CD4-positive, alpha-beta T cell treated with Interleukin-2 at 100 ng/mL for 4 hours (primary cell): Measurements from ENCODE around the gene GPR143.
"Not testable (repeated sequence)": the region's sequence is repeated elsewhere in the genome, so short reads cannot be mapped to it uniquely, and the experiment has no call there.

ENCODE experiments used
- DNase-seq: peaks from one replicate; pipeline ENCODE4 v3.0.0-alpha.2; 2020; ENCODE audit warnings: low spot score

GPR143 gene

GRCh38 chrX:9768321-9768839 is 2.7 kb upstream of the GPR143 start:
- DNase-seq = not testable (repeated sequence)

GRCh38 chrX:9767375-9767774 is 1.7 kb upstream of the GPR143 start:
- no peak for DNase-seq

- DNase-seq = no peak
Measured at GRCh38 chrX:9765072-9765736, 443 bp downstream of the GPR143 start.

- DNase-seq = no peak
Measured at GRCh38 chrX:9759337-9759736, 6.3 kb downstream of the GPR143 start.

GRCh38 chrX:9758021-9758638 is 7.5 kb downstream of the GPR143 start:
- no peak for DNase-seq

- no peak for DNase-seq
Measured at GRCh38 chrX:9757366-9757765, 8.3 kb downstream of the GPR143 start.

GRCh38 chrX:9749146-9749692 is 16.4 kb downstream of the GPR143 start:
- no peak for DNase-seq

GRCh38 chrX:9747644-9748043 is 18.0 kb downstream of the GPR143 start:
- DNase-seq = no peak

GRCh38 chrX:9746148-9746888 is 19.3 kb downstream of the GPR143 start:
- no peak for DNase-seq

GRCh38 chrX:9745417-9746115 is 20.1 kb downstream of the GPR143 start:
- DNase-seq = no peak

- DNase-seq = no peak
Measured at GRCh38 chrX:9739130-9739529, 26.5 kb downstream of the GPR143 start.

GRCh38 chrX:9738151-9738550 is 27.5 kb downstream of the GPR143 start:
- DNase-seq = no peak

- no peak for DNase-seq
Measured at GRCh38 chrX:9737363-9737762, 28.3 kb downstream of the GPR143 start.

- no peak for DNase-seq
Measured at GRCh38 chrX:9730752-9731151, 34.9 kb downstream of the GPR143 start.

GRCh38 chrX:9730078-9730477 is 35.6 kb downstream of the GPR143 start:
- no peak for DNase-seq

GRCh38 chrX:9729171-9729885 is 36.3 kb downstream of the GPR143 start:
- DNase-seq = no peak

- DNase-seq = no peak
Measured at GRCh38 chrX:9728261-9728660, 37.4 kb downstream of the GPR143 start.

GRCh38 chrX:9724711-9725110 is 40.9 kb downstream of the GPR143 start:
- DNase-seq = no peak

- DNase-seq = no peak
Measured at GRCh38 chrX:9717376-9717775, 48.3 kb downstream of the GPR143 start.

- no peak for DNase-seq
Measured at GRCh38 chrX:9710332-9710731, 55.3 kb downstream of the GPR143 start.

- DNase-seq = peak; percentile 76
Measured at GRCh38 chrX:9708923-9709553, 56.6 kb downstream of the GPR143 start.
